Activated naive CD8-positive, alpha-beta T cell (primary cell): ENCODE measurements around the gene ELN.

Experiments used
- H3K27ac Mint-ChIP-seq: one replicate; pipeline ENCODE4 v1.8.0; 2021; ENCODE audit warnings: mixed read lengths
- H3K27me3 Mint-ChIP-seq: one replicate; pipeline ENCODE4 v1.8.0; 2021; ENCODE audit warnings: mixed read lengths
- H3K36me3 Mint-ChIP-seq: one replicate; pipeline ENCODE4 v1.8.0; 2021; ENCODE audit warnings: mixed read lengths
- H3K4me1 Mint-ChIP-seq: one replicate; pipeline ENCODE4 v1.8.0; 2021; ENCODE audit warnings: low read depth, mixed read lengths
- H3K4me3 Mint-ChIP-seq: one replicate; pipeline ENCODE4 v1.8.0; 2021; ENCODE audit warnings: mild to moderate bottlenecking, mixed read lengths
- H3K9me3 Mint-ChIP-seq: one replicate; pipeline ENCODE4 v1.8.0; 2021; ENCODE audit warnings: low read depth, mixed read lengths

The ELN gene

DNA sequence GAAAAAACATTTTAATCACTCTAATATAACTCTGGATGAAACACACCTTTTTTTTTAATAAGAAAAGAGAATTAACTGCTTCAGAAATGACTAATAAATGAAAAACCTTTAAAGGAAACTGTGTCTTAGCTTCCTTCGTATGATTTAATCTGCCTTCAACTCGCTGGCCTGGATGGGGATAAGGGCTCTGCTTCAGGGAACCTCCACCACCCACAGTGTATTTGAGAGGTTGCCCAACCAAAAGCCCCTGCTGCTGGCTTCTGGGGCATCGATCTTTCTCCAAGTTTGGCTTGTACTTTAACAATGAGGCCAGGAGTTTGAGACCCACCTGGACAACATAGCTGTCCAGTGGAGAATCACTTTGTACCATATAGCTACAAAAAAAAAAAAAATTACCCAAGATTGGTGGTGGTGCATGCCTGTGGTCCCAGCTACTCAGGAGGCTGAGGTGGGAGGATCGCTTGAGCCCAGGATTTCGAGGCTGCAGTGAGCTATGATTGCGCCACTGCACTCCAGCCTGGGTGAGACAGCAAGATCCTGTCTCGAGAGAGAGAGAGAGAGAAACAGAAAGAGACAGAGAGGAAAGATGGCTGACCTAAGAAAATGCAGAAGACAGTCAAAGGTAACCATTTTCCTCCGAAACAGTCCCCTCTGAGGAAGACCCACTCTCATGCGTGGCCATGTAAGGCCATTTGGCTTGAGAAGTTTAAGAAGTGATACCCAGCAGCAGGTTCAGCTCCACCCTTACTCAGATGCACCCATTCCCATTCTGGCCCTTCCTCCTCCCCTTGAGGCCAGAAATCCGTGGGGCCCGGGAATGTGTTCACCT, 42.0 kb downstream of the ELN start:
- no peak overlapping the region for H3K4me3 Mint-ChIP-seq

DNA sequence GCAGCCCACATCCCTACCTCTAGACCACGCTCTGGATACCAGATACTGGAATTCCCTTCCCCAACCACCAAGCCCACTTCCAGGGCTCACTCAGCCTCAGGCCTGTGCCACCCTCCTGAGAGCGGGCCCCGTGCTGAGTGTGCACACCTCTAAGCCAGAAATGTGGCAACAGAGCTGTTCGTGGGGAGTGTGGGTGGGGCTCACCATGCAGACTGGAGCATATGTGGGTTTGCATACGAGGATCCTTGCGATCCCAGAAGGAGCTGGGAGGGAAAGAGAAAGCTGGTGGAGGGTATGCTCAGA, 42.6 kb downstream of the ELN start:
- Mint-ChIP-seq H3K36me3 (no peaks in the 10 kb centered on the region), H3K9me3 (no peaks in the 10 kb centered on the region), H3K27me3 (no peaks in the 10 kb centered on the region), H3K4me1 (no peaks in the 10 kb centered on the region), H3K27ac (no peak overlapping the region), H3K4me3 (no peak overlapping the region)

More for the DNA sequence above, 42.0 kb downstream of the ELN start:
- Mint-ChIP-seq H3K27me3 (no peaks in the 10 kb centered on the region), H3K27ac (no peak overlapping the region), H3K36me3 (no peaks in the 10 kb centered on the region), H3K9me3 (no peaks in the 10 kb centered on the region), H3K4me1 (no peaks in the 10 kb centered on the region)

DNA sequence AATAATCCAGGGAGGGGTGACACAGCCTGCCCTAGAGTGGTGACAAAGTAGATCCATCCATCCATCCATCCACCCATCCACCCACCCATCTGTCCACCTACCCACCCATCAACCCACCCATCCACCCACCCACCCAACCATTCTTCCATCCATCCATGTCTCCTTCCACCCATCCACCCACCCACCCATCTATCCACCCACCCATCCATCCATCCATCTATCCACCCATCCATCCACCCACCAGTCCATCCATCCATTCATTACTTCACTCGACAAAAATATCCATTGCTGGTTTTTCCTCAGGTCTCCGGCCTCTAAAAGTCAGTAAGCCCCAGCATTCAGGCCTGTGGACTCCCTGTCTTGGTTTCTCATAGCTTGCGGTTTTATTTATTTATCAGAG, 43.1 kb downstream of the ELN start:
- Mint-ChIP-seq H3K27ac (no peak overlapping the region), H3K9me3 (no peaks in the 10 kb centered on the region)

DNA sequence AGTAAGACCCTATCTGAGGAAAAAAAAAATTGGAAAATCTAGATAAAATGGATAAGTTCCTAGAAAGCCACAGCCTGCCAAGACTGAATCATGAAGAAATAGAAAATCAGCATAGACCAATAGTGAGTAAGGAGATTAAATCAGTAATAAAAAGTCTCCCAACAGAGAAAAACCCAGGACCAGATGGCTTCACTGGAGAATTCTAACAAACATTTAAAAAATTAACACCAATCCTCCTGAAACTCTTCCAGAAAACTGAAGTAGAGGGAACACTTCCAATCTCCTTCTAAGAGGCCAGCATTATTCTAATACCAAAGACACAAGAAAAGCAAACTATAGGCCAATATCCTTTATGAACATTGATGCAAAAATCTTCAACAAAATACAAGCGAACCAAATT, 46.8 kb downstream of the ELN start:
- no peaks in the 10 kb centered on the region for H3K36me3 Mint-ChIP-seq
- no peaks in the 10 kb centered on the region for H3K27me3 Mint-ChIP-seq
- H3K27ac Mint-ChIP-seq = no peak overlapping the region
- no peaks in the 10 kb centered on the region for H3K9me3 Mint-ChIP-seq
- no peaks in the 10 kb centered on the region for H3K4me1 Mint-ChIP-seq
- H3K4me3 Mint-ChIP-seq = no peak overlapping the region

More for the DNA sequence above, 43.1 kb downstream of the ELN start:
- Mint-ChIP-seq H3K4me1 (no peaks in the 10 kb centered on the region), H3K36me3 (no peaks in the 10 kb centered on the region), H3K27me3 (no peaks in the 10 kb centered on the region), H3K4me3 (no peak overlapping the region)

DNA sequence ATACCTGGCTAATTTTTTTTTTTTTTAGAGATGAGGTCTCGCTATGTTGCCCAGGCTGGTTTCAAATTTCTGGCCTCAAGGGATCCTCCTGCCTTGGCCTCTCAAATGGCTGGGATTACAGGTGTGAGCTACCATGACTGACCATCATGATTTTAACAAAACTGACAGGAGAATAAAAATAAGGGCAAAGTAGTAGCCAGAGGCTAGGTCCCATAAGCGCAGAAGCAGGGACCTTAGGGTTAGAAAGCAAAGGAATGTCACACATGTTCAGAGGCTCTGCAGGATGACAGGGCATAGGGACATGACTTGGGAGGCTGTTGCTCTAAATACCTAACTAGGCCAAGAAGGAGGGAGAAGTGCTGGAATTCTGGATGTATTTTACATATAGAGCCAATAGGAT, 50.5 kb downstream of the ELN start:
- Mint-ChIP-seq H3K36me3 (no peaks in the 10 kb centered on the region), H3K27ac (no peak overlapping the region), H3K4me1 (peaks cover 3% of the 10 kb centered on the region)

DNA sequence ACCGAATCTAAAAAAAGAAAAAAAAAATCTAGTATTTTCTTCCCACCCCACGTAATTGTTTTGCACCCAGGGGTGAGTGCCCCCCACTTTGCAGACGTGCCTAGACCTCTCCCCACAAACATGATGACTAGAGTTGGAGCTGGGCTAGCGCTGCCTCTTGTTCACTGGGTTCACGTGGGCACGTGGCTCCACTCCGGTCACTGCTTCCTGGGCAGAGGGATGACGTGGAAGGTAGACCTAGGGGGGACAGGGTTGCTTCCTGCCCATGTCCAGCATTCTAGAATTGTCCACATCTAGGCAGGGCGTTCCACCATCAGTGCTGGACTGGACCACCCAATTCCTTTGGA, 54.8 kb downstream of the ELN start:
- Mint-ChIP-seq H3K27ac (no peak overlapping the region), H3K9me3 (no peaks in the 10 kb centered on the region), H3K27me3 (no peaks in the 10 kb centered on the region), H3K4me1 (peaks cover 12% of the 10 kb centered on the region), H3K4me3 (peak overlapping the region; percentile 57), H3K36me3 (no peaks in the 10 kb centered on the region)

More for the DNA sequence above, 50.5 kb downstream of the ELN start:
- Mint-ChIP-seq H3K9me3 (no peaks in the 10 kb centered on the region), H3K4me3 (peak overlapping the region; percentile 7), H3K27me3 (no peaks in the 10 kb centered on the region)

DNA sequence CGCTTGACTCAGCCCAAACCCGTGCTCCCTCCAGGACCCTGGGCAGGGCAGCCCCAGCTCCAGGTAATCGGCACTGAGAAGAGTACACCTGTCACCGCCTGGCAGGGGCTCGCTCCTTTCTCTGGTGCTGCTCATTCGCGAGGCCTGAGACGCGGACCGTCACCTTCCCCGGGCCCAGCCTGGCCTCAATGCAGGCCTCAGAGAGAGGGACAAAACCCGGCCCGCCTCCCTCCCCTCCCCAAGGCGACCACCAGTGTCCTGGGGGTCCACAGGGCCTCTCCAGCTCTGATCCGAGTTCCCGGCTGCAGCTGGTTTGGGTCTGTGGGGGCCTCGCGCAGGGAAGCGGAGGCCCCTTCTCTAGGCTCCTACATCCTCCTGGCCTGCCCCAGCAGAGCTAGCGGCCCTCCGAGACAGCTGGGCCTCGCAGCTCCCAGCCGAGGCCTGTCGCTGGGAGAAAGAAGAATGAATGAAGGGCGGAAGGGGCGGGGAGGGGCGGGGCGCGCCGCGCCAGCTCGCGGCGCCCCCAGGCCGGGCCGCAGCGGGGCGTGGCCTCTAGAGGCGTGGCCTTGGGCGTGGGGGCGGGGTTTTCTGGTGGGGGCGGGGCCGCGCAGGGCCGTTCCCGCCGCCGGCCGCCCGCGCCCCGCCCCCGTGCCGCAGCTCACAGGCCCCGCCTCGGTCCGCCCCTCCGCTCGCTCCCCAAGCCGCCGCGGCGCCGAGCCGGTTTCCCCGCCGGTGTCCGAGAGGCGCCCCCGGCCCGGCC, 55.3 kb downstream of the ELN start, which contains the start of gene LIMK1:
Gene LIMK1 (plus strand): TSS at position 688 of the 760 bp plus-strand sequence. CDS start 187 bp downstream, outside the sequence.
- peak within 1 kb of the TSS; percentile 79 for H3K27ac Mint-ChIP-seq
- peaks cover 12% of the 10 kb centered on the region for H3K4me1 Mint-ChIP-seq
- H3K27me3 Mint-ChIP-seq = no peaks in the 10 kb centered on the region
- no peaks in the 10 kb centered on the region for H3K9me3 Mint-ChIP-seq
- peaks cover 4% of the 10 kb centered on the region for H3K36me3 Mint-ChIP-seq
- H3K4me3 Mint-ChIP-seq = peak within 1 kb of the TSS; percentile 87

DNA sequence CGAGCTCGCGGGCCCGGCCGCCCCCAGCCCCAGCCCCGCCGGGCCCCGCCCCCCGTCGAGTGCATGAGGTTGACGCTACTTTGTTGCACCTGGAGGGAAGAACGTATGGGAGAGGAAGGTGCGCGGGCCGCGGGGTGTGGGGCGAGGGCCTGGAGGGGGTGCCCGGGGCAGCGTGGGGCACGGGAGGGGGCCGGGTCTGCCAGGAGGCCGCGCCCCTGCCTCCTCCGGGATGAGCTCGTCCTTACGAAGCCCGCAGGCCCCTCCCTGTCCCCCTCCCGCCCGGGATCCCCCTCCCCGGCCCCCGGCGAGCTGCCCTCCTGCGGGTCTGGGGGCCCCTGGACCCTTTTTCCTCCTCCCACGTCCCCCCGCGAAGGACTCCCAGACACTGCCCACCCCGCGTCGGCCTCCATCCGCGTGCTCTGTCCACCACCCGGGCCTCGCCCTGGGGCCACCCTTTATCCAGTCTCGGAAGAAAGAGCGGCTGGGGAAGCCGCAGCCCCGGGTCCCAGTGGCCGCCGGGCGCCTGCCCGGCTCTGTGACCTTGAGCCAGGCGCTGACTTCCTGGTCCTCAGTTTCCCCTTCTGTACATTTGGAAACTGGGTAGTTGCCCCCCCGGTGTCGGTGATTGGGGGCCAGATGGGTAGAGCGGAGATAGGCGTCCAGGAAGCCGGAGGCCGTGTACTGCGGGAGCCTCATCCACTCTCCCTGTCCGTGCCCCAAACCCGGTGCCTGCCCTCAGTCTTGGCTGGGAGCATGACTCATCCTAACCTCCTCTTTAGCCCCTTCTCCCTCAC, 56.2 kb downstream of the ELN start:
- Mint-ChIP-seq H3K4me3 (peak overlapping the region; percentile 87), H3K9me3 (no peaks in the 10 kb centered on the region), H3K4me1 (peaks cover 12% of the 10 kb centered on the region), H3K27ac (peak overlapping the region; percentile 79), H3K27me3 (no peaks in the 10 kb centered on the region), H3K36me3 (peaks cover 4% of the 10 kb centered on the region)

DNA sequence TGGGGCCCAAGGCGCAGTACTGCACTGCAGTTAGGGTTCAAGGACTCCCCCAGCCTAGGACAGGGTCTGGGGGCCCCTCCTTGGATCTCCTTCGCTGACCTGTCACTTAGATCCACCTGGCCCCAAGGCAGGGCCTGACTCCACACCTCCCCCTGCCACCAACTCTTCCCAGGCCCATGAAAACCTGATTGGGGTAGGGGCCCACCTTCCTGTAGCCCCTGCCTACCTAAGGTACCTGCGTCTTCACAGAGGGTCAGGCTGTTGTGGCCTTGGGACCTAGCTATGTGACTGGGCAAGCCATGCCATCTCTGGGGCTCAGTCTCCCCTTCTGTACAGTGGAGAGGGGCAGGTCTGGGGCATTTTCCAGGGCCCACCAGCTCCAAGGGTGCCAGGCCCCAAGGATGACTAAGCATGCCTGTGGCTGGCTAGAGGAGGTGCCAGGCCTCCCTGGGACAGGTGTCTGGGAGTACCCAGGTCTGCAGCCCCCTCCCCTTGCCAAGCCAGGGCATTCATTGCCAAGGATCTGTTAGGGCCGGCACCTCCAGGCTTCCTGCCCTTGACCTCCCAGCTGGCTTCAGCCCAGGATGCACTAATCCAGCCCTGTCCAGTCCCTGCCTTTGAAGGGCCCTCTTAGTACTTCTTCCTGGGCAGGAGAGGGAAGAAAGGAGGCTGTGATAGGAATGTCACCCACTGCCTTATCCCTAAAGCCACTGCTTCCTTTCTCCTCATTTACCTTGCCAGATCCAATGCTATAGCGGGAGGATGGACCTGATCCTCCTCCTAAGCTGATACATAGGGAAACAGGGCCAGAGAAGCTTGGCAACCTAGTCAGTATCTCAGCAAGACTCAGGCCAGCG, 57.0 kb downstream of the ELN start:
- H3K4me1 Mint-ChIP-seq = peaks cover 12% of the 10 kb centered on the region
- peak overlapping the region; percentile 79 for H3K27ac Mint-ChIP-seq
- H3K27me3 Mint-ChIP-seq = no peaks in the 10 kb centered on the region
- no peaks in the 10 kb centered on the region for H3K9me3 Mint-ChIP-seq
- H3K36me3 Mint-ChIP-seq = peaks cover 6% of the 10 kb centered on the region
- peak overlapping the region; percentile 87 for H3K4me3 Mint-ChIP-seq

DNA sequence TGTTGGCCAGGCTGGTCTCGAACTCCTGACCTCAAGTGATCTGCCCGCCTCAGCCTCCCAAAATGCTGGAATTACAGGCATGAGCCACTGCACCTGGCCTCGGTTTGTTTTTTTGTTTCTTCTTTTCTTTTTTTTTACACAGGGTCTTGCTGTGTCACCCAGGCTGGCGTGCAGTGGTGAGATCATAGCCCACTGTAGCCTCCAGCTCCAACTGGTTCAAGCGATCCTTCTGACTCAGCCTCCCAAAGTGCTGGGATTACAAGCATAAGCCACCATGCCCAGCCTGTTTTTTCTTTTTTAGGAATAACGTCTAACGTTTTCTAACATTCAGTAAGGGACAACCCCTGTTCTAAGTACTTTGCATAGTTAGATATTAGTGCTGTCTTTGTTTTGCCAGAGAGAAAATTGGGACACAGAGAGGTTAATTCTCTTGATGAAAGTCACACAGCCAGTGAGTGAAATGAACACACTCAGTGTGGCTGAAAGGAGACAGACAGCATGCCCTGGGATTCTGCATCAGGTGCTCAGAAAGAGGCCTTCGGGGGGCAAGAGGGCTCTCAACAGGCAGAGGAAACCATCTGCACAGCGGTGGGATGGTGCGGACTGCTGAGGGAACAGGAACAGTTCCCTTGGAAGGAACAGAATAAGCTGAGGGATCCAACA, 59.9 kb downstream of the ELN start:
- Mint-ChIP-seq H3K4me1 (peaks cover 17% of the 10 kb centered on the region), H3K9me3 (no peaks in the 10 kb centered on the region), H3K27me3 (no peaks in the 10 kb centered on the region), H3K4me3 (no peak overlapping the region), H3K36me3 (peaks cover 6% of the 10 kb centered on the region), H3K27ac (no peak overlapping the region)

DNA sequence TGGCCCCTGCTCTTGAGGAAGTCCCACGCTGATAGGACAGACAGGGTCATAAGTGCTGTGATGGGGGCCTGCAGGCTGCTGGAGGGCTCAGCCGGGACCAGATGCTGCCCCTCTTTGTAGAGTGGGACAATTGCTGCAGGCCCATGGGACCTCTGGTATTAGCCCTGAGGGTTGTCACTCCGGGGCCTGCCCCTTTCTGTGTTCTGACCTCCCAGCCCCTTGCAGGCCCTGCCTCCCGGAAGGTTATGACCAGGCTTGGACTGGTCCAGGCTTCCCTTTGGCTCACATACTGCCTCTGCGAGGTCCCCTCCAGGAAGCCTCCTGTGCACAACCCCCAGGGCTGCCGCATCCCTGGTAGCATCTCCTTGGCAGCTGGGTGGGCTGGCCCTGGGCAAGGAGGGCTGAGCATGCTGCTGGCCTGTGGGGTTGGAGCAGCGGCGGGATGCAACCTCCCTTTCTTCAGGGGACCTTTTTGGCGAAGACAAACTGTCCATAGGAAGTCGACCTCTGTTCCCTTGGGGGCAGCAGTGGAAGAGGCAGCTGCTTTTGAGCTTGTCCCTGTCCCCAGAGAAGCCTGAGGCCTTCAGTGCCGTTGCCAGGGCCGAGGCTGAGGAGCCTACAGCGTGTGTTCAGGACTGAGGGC, 64.5 kb downstream of the ELN start:
- Mint-ChIP-seq H3K27me3 (no peaks in the 10 kb centered on the region), H3K4me1 (peaks cover 20% of the 10 kb centered on the region), H3K4me3 (no peak overlapping the region), H3K36me3 (peaks cover 6% of the 10 kb centered on the region), H3K9me3 (no peaks in the 10 kb centered on the region), H3K27ac (no peak overlapping the region)

DNA sequence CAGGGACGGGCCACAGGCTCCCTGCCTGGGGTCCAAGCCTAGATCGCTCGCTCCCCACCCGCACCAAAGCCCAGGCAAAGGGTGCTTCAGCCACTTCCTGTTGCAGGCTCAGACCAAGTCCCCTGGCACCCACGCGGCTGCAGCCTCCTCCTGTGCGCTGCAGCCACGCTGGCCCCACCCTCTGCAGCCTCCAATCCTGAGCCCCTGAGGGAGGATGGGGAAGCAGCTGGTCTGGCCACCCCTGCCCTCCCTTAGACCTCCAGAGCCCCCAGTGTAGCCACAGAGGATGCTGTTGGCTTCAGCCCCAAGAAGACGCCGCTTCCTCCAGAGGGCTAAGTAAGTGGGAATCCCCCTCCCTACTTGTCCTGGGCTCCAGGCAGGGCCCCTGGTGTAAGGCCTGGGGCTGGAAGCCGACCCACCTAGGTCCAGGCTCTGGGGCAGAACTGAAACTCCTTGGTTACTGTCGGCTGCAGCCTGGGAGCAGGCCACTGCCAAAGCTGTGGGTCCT, 65.0 kb downstream of the ELN start:
- H3K27me3 Mint-ChIP-seq = no peaks in the 10 kb centered on the region
- peaks cover 20% of the 10 kb centered on the region for H3K4me1 Mint-ChIP-seq
- H3K36me3 Mint-ChIP-seq = peaks cover 8% of the 10 kb centered on the region
- no peak overlapping the region for H3K27ac Mint-ChIP-seq
- no peak overlapping the region for H3K4me3 Mint-ChIP-seq
- no peaks in the 10 kb centered on the region for H3K9me3 Mint-ChIP-seq

DNA sequence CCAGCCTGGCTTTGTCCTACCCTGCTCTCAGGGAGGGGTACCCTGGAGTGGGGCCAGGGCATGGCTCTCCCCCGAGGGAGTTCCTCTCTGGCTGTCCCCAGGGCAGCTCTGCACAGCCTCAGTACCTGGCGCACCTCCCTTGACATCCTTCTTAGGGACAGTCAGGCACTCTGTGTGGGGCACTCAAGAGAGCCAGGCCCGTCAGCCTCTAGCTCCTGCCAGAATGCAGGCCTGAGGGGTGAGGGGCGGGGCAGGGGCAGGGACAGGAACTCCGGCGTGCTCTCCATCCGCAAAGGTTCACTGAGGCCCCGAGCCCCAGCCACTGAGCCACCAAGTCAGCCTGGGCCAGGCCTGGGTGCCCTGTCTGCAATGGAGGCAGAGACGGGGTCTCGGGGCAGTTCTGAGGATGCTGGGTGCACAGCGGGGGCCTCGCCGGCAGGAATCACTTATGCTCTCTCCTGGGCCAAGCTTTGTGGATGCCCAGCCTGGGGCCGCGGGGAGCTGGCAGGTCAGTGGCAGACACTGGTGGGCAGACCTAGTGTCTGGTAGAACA, 65.8 kb downstream of the ELN start:
- peaks cover 9% of the 10 kb centered on the region for H3K36me3 Mint-ChIP-seq
- H3K4me1 Mint-ChIP-seq = peaks cover 20% of the 10 kb centered on the region
- no peaks in the 10 kb centered on the region for H3K9me3 Mint-ChIP-seq
- H3K27ac Mint-ChIP-seq = peak overlapping the region; percentile 84
- peak overlapping the region; percentile 87 for H3K4me3 Mint-ChIP-seq
- no peaks in the 10 kb centered on the region for H3K27me3 Mint-ChIP-seq
